HEK293 (cell line): Measurements from ENCODE around the gene TCF7.

Experiments
- BCL11B ChIP-seq: fragments of 450-650 bp; formaldehyde crosslinking; IDR thresholded peaks from 2 replicates; pipeline ENCODE4 v1.5.1; 2016; ENCODE audit warnings: low read depth, missing biosample characterization, missing genetic modification characterization
- BCL6B ChIP-seq: fragments of 450-650 bp; formaldehyde crosslinking; IDR thresholded peaks from 2 replicates; pipeline ENCODE4 v1.5.1; 2017; ENCODE audit warnings: missing biosample characterization, missing genetic modification characterization
- GFI1B ChIP-seq: fragments of 450-650 bp; formaldehyde crosslinking; IDR thresholded peaks from 2 replicates; pipeline ENCODE4 v1.5.1; 2016; ENCODE audit warnings: missing biosample characterization, missing genetic modification characterization
- KLF16 ChIP-seq: fragments of 450-650 bp; formaldehyde crosslinking; IDR thresholded peaks from 2 replicates; pipeline ENCODE4 v1.5.1; 2017; ENCODE audit warnings: missing biosample characterization, missing genetic modification characterization
- KLF17 ChIP-seq: fragments of 450-650 bp; formaldehyde crosslinking; IDR thresholded peaks from 2 replicates; pipeline ENCODE4 v1.5.1; 2016; ENCODE audit warnings: missing biosample characterization, missing genetic modification characterization
- KLF7 ChIP-seq: fragments of 450-650 bp; formaldehyde crosslinking; IDR thresholded peaks from 2 replicates; pipeline ENCODE4 v1.5.1; 2016; ENCODE audit warnings: missing biosample characterization, missing genetic modification characterization, borderline replicate concordance
- MEIS1 ChIP-seq: sonication (generic); formaldehyde crosslinking; IDR thresholded peaks from 2 replicates; pipeline ENCODE4 v1.8.1; 2022; ENCODE audit warnings: missing genetic modification reagents, mild to moderate bottlenecking, borderline replicate concordance
- OVOL3 ChIP-seq: fragments of 450-650 bp; formaldehyde crosslinking; IDR thresholded peaks from 2 replicates; pipeline ENCODE4 v1.5.1; 2016; ENCODE audit warnings: missing biosample characterization, missing genetic modification characterization
- SP3 ChIP-seq: fragments of 450-650 bp; formaldehyde crosslinking; IDR thresholded peaks from 2 replicates; pipeline ENCODE4 v1.5.1; 2016; ENCODE audit warnings: missing biosample characterization, missing genetic modification characterization
- WT1 ChIP-seq: fragments of 450-650 bp; formaldehyde crosslinking; IDR thresholded peaks from 2 replicates; pipeline ENCODE4 v1.5.1; 2016; ENCODE audit warnings: missing biosample characterization, missing genetic modification characterization
- ZBTB21 ChIP-seq: fragments of 450-650 bp; formaldehyde crosslinking; IDR thresholded peaks from 2 replicates; pipeline ENCODE4 v1.5.1; 2017; ENCODE audit warnings: missing biosample characterization, missing genetic modification characterization
- ZBTB44 ChIP-seq: fragments of 450-650 bp; IDR thresholded peaks from 2 replicates; pipeline ENCODE4 v1.5.1; 2018; ENCODE audit warnings: missing biosample characterization, mild to moderate bottlenecking, missing genetic modification characterization
- ZBTB7A ChIP-seq: fragments of 450-650 bp; formaldehyde crosslinking; IDR thresholded peaks from 2 replicates; pipeline ENCODE4 v1.5.1; 2016; ENCODE audit warnings: low read depth, missing biosample characterization, missing genetic modification characterization
- ZBTB8A ChIP-seq: fragments of 450-650 bp; formaldehyde crosslinking; IDR thresholded peaks from 2 replicates; pipeline ENCODE4 v1.5.1; 2016; ENCODE audit warnings: missing biosample characterization, missing genetic modification characterization
- ZEB2 ChIP-seq: fragments of 450-650 bp; formaldehyde crosslinking; IDR thresholded peaks from 2 replicates; pipeline ENCODE4 v1.5.1; 2016; ENCODE audit warnings: missing biosample characterization, missing genetic modification characterization
- ZFP69B ChIP-seq: fragments of 450-650 bp; formaldehyde crosslinking; IDR thresholded peaks from 2 replicates; pipeline ENCODE4 v1.5.1; 2016; ENCODE audit warnings: missing biosample characterization, missing genetic modification characterization
- ZNF223 ChIP-seq: fragments of 450-650 bp; formaldehyde crosslinking; IDR thresholded peaks from 2 replicates; pipeline ENCODE4 v1.5.1; 2016; ENCODE audit warnings: missing biosample characterization, missing genetic modification characterization
- ZNF26 ChIP-seq: fragments of 450-650 bp; formaldehyde crosslinking; IDR thresholded peaks from 2 replicates; pipeline ENCODE4 v1.5.1; 2016; ENCODE audit warnings: missing biosample characterization, missing genetic modification characterization
- ZNF274 ChIP-seq, 2 experiments: fragments of 200-500 bp in 1 of 2; fragments of 450-650 bp in 1 of 2; sonication (Bioruptor generic) in 1 of 2; formaldehyde crosslinking in 1 of 2; IDR thresholded peaks; 2 replicates each; pipeline versions ENCODE4 v1.5.1 to v1.6.1; 2014 to 2016; ENCODE audit warnings: borderline replicate concordance in 1 of 2, inconsistent platforms in 1 of 2, low read length in 1 of 2, missing biosample characterization in 1 of 2, missing genetic modification characterization in 1 of 2
- ZNF341 ChIP-seq: fragments of 450-650 bp; formaldehyde crosslinking; IDR thresholded peaks from 2 replicates; pipeline ENCODE4; 2016; ENCODE audit warnings: low read depth, missing biosample characterization, missing genetic modification characterization
- ZNF394 ChIP-seq: fragments of 450-650 bp; formaldehyde crosslinking; IDR thresholded peaks from 2 replicates; pipeline ENCODE4 v1.5.1; 2016; ENCODE audit warnings: missing biosample characterization, missing genetic modification characterization, mild to moderate bottlenecking, moderate library complexity, borderline replicate concordance
- ZNF449 ChIP-seq: fragments of 450-650 bp; formaldehyde crosslinking; IDR thresholded peaks from 2 replicates; pipeline ENCODE4 v1.5.1; 2017; ENCODE audit warnings: missing biosample characterization, mild to moderate bottlenecking, missing genetic modification characterization, moderate library complexity
- ZNF473 ChIP-seq: fragments of 450-650 bp; formaldehyde crosslinking; IDR thresholded peaks from 2 replicates; pipeline ENCODE4 v1.5.1; 2017; ENCODE audit warnings: missing biosample characterization, missing genetic modification characterization
- ZNF513 ChIP-seq: fragments of 450-650 bp; IDR thresholded peaks from 2 replicates; pipeline ENCODE4 v1.5.1; 2018; ENCODE audit warnings: missing biosample characterization, missing genetic modification characterization
- ZNF704 ChIP-seq: fragments of 450-650 bp; formaldehyde crosslinking; IDR thresholded peaks from 2 replicates; pipeline ENCODE4 v1.5.1; 2016; ENCODE audit warnings: missing biosample characterization, missing genetic modification characterization
- ZSCAN5A ChIP-seq: fragments of 450-650 bp; formaldehyde crosslinking; IDR thresholded peaks from 2 replicates; pipeline ENCODE4 v1.5.1; 2016; ENCODE audit warnings: missing biosample characterization, missing genetic modification characterization
- ZXDB ChIP-seq: fragments of 450-650 bp; formaldehyde crosslinking; IDR thresholded peaks from 2 replicates; pipeline ENCODE4 v1.5.1; 2016; ENCODE audit warnings: missing biosample characterization, missing genetic modification characterization

Gene TCF7

GRCh38 chr5:134176511-134177368 is 62.3 kb downstream of the TCF7 start, which contains the start of gene SKP1 (continued):
- peak; percentile 57; the same call in 1 of the 2 replicates for TF ChIP-seq ZNF449 (tag by site-specific recombination)
- peak; percentile 81 for TF ChIP-seq ZNF394 (tag by site-specific recombination)
- no peak for TF ChIP-seq ZNF26 (tag by site-specific recombination)
- 0 out of 2 replicates have a peak, but pooled peaks have one; percentile 31 for TF ChIP-seq KLF7 (tag by site-specific recombination)
- peak; percentile 57; the same call in 1 of the 2 replicates for TF ChIP-seq ZNF704 (tag by site-specific recombination)
- TF ChIP-seq ZSCAN5A (tag by site-specific recombination): peak; percentile 79; the same call in 1 of the 2 replicates
- TF ChIP-seq ZFP69B (tag by site-specific recombination): peak; percentile 47; the same call in 1 of the 2 replicates
- TF ChIP-seq SP3: peak; percentile 77
- 0 out of 2 replicates have a peak, but pooled peaks have one; percentile 6 for TF ChIP-seq ZBTB21 (tag by site-specific recombination)
- TF ChIP-seq WT1: no peak
- peak; percentile 92 for TF ChIP-seq KLF16 (tag by site-specific recombination)
- peak; percentile 66; the same call in 1 of the 2 replicates for TF ChIP-seq OVOL3 (tag by site-specific recombination)
- TF ChIP-seq ZNF513 (tag by site-specific recombination): no peak
- TF ChIP-seq ZBTB44 (tag by site-specific recombination): no peak
- peak; percentile 87 for TF ChIP-seq ZXDB (tag by site-specific recombination)
- TF ChIP-seq GFI1B (tag by site-specific recombination): no peak
- TF ChIP-seq BCL11B (tag by site-specific recombination): no peak
- peak; percentile 80 for TF ChIP-seq ZEB2 (tag by site-specific recombination)
- TF ChIP-seq ZBTB8A (tag by site-specific recombination): peak; percentile 68
- TF ChIP-seq ZBTB7A (tag by site-specific recombination): 0 out of 2 replicates have a peak, but pooled peaks have one; percentile 10
- TF ChIP-seq BCL6B (tag by site-specific recombination): no peak
- TF ChIP-seq ZNF274 (IDR thresholded peaks at IDR 0.05; ENCODE audit: low read length): no peak
- TF ChIP-seq ZNF274 (tag by site-specific recombination; IDR thresholded peaks at IDR 0.05; ENCODE audit: borderline replicate concordance): no peak
- TF ChIP-seq ZNF341 (tag by site-specific recombination): 0 out of 2 replicates have a peak, but pooled peaks have one; percentile 32
- peak; percentile 73 for TF ChIP-seq KLF17 (tag by site-specific recombination)
- no peak for TF ChIP-seq ZNF473 (tag by site-specific recombination)
- no peak for TF ChIP-seq ZNF223 (tag by site-specific recombination)
- TF ChIP-seq MEIS1 (CRISPR knock-in tag): no peak
